GM12873 (cell line): ENCODE results near the gene CTSV.

ENCODE experiments used
- CTCF ChIP-seq: IDR thresholded peaks from 2 replicates; pipeline ENCODE4 v1.5.1; 2012; ENCODE audit warnings: low read depth, mild to moderate bottlenecking, moderate library complexity, low read length, control low read depth; ENCODE audit not compliant: insufficient read depth; ENCODE audit errors: missing control alignments

CTSV gene

DNA sequence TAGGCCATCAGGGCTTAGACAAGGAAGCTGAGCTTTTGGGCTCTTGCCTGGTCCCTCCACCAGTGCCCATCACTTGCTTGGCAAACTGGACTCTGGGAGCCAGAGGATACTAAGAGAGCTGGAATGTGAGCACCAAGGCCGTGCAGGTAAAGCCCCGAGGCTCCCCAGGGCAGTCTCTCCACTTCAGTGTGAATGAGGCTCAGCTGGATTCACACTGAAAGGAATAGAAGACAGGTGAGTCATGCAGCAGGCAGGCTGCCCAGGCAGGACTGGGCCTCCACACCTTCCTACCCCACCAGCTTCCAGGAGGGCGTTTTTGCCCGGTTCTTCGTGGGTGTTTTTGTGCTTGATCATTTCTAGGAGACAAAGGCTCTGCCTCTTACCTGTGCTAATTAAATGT is 7.3 kb upstream of the CTSV start:
- no peak for TF ChIP-seq CTCF

DNA sequence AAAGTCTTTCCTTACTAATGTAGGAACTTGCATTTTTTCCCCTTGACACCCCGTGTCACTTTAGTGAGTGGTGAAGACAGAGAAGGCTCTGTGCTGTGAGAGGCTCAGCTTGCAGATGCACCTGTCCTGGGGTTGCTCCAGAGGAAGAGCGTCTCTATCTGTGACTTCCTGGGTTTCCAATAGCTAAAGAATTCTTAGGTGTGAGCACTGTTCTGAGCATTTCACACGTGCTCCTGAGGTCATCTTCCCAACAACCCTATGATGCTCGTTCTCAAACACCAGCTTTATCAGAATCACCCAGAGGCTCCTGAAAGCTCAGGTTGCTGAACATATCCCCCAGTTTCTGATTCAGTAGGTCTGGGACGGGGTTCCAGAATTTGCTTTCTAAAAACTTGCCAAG is 6.4 kb upstream of the CTSV start:
- no peak for TF ChIP-seq CTCF

GRCh38 chr9:97041898-97042297 is 3.0 kb upstream of the CTSV start:
- no peak for TF ChIP-seq CTCF

DNA sequence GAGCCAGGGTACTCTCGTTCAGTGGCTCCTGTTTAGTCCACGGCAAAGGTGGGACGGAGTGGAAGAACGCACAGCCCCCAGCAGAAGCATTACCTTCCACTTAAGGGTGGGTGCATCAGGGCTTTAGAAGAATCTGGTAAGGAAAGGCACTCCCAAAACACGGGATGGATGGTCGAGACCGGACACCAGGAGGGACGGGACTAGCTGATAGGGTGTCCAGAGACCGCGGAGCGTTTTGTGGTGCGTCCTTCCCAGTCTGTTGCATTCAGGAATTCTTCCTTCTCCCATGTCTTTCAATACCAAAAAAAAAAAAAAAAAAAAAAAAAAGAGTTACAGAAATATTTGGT is 545 bp upstream of the CTSV start:
- TF ChIP-seq CTCF, result no peak
